GM21737 (cell line): ENCODE results near the gene CD300LG.
"Not testable (repeated sequence)": the region's sequence is repeated elsewhere in the genome, so short reads cannot be mapped to it uniquely, and the experiment has no call there.

Experiments used
- ATAC-seq: cut with Tn5 transposase; IDR thresholded peaks from one replicate; pipeline ENCODE4 v1.9.1; 2021; ENCODE audit warnings: mild to moderate bottlenecking, moderate library complexity; ENCODE audit not compliant: unreplicated experiment

CD300LG gene

DNA sequence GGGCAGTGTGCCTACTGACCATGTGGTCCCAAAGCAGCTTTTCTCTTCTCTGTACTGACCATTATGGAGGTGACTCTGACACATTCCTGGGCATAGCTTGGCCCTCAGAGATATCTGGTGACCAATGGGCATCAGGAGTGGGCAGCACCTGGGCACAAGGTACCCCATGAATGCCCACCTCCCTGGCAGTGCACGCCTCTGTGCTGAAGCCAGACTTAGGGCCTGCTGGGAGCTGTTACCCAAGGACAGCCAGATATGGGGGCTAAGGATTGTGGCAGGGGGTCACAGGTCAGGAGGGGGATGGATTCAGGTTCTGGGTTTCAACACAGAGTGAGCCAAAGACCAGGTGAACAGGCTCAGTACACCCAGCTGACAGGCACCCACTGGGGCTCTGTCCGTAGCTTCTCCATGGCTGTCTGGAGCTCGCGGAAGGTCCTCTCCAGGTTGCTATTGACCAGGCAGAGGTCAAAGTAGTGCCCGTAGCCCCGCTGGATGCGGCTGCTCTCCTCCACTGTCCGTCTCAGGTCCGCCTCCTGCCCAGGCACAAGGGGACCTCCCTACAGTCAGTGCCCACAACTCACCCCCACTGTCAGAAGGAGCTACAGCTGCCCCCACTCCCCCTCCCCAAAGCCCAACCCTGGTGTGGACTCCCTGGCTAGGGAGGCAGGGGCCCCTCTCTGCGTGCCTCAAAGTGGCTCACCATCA, 30.6 kb downstream of the CD300LG start:
- no peak for ATAC-seq

DNA sequence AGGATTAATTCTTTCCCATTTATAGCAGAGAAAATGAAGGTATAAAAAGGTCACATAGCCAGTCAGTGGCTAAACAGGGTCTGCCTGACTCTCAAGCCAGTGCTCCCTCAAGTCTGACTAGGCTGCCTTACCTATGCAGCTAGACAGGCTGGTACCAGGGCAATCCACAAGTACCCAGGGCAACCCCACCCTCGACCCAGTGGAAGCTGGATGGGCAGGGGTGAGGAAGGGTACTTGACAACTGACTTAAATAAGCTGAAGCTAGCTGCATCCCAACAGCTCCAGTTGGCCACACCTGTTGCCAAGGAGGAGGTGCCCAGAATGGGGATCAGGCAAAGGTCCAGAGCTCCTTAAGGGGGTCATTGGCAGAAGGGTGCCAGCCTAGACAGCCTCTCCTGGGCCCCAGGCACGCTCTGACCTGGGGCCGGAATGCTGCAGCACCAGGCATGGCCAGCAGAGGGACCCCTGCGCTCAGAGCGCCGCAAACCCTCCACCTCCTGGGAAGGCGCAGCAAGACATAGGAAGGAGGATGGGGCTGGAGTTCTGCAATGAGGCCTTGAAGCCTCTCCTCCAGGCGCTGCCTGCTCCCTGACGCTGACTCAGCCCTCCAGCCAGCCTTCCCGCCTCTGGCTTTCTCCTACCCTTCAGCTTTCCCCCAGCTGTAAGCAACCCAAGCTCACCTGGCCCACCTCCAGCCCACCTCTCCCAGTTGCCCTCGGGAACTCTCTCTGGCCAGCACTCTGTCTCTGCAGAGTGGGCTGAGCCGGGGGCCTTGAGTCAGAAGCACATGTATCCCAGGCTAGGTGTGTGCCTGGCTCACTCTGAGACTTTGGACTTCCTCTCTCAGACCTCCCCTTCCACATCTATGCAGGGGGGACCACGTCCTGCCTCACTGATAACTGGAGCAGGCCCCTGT, 31.5 kb downstream of the CD300LG start:
- peak; percentile 63 for ATAC-seq

DNA sequence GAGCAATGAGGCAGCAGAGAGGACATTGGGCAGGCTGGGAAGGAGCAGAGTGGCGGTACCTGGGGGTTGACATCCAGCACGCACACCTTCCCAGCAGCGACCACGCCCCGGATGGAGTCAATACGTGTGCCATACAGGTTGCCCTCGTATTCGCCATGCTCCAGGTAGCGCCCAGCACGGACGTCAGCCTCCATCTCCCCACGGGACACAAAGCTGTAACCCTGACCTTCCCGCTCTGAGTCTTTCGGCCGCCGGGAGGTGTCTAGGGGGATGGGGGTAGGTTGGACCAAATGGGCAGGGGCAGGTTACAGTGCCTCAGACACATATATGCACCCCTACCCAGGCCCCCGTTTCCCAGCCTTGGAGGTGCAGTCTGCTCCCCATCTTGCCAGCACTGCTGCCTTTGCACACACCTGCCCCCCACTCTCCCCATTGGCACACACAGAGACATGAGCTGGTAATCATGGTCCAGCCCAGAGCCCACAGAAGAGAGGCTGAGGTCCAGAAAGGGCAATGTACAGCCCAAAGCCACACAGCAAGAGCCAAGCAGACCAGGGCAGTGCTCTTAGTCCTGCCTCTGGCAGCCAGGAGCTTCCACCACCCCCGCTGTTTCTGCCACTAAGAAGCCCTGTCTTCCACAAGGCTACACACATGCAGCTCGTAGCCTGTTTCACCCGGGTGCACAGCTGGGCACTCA, 32.9 kb downstream of the CD300LG start:
- ATAC-seq: no peak

DNA sequence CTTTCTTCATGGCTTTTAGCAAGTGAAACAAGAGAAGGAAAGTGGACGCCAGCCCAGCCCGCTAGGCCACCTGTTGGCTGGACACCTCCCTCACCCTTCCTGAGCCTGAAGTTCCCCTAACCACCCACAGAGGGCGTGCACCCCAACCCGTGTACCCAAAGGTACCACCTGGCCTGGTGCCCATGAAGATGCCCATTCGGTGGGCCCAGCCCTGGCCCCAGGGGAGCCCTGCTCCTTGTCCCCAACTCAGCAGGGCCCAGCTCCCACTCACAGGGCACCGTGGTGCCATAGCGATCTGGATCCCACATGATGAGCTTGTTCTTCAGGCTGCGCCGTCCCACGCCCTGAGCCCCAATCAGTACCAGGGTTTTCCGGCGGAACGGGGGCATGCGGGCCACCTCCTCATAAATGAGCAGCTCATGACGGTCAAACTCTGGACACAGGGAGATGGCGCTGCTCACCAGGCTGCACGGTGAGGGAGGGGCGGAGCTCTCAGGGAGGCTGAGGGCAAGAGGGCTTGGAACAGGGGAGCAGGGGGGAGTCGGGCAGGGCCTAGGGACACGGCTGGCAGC, 33.5 kb downstream of the CD300LG start:
- no peak for ATAC-seq

DNA sequence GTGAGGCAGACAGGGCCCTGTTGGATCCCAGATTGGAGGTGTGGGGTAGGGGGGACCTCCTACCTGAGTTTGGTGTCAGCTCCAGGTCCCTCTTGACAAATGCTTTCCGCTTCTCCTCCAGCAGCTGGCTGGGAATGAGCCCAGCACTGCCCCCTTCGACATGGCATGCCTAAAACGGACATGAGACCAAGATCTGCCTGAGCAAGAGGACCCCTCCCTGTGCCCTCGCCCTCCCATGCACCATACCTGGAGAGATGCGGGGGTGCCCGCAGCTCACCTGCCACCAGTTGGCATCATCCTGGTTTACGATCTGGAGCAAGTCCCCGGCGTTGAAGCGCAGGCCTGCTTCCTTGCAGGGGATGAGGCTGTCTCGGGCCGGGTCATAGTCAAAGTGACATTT, 34.2 kb downstream of the CD300LG start:
- ATAC-seq: no peak

DNA sequence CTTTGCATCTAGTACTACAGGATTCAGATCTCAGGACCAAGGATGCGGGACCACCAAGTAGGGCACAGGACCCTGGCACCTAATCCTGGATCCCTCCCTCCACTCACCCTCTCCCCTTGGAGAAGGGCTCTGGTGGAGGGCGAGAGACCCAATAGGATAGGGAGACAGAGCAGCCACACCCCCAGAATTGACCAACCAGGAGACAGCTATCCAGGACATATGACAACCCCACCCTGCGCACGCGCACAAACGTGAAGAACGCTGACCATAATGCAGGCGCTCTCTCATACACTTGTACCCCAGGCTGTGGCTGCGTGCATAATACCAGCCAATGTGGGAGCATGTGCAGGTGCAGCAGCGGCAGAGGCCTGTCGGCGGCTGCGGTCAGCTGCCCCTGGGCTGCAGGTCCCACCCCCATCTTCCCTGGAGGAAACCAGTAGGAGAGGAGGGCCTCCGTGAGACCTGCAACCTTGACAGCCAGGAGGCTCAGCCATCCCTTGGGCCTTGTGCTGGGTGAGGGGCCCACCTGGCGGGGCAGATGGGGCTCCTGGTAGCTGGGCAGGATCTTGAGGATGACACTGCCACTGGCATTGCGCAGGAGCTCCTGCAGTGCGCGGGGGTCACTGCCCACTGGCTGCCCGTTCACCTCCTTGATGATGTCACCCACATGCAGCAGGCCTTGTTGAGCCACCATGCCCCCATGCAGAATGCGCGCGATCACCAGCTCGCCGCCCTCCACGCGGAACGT, 35.0 kb downstream of the CD300LG start:
- no peak for ATAC-seq

DNA sequence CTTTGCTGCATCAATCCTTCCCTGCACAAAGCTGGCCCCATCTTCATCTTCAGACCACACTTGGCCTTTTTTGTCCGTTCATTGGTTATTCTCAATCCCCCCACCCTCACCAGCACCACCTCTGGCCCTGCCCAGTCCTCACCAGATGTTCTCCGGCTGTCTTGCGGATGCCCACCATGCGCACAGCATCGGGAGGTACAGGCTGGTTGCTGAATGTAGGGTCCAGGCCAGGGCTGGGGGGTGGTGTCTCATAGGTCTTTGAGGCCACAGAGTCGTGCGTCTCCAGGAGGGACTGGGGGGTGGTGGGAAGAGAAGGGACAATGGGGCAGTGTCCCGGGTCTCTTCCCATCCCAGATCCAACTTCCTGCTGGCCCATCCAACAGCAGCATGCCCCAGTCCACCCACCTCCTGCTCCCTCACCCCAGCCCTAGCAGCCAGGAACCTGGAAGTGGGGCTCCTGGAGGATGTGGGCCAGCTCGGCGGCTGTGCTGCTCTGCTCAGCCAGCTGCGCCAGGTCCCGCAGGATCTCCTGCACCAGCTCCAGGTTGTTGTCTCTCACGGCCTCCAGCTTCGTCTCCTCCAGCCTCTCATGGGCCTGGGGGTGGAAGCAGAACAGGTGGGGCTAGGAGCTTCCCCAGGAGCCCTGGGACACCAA, 35.9 kb downstream of the CD300LG start:
- ATAC-seq: no peak

DNA sequence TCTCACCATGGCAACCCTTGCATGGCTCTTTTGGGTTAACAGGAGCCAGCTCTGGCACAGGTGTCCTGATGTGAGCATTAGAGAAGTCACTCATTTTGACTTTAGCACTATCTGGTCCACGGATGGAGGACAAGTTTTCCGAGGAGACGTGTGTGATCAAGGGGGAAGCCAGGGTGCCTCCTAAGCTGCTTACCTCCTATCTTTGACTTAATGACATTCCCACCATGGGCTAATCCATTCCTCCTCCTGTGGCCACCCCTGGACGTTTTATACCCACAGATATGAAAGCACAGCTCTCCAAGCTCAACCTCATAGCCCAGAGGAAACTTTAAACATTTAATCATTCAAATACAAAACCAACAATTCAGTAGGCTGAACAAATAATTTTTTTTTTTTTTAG, 41.6 kb downstream of the CD300LG start:
- no peak for ATAC-seq

DNA sequence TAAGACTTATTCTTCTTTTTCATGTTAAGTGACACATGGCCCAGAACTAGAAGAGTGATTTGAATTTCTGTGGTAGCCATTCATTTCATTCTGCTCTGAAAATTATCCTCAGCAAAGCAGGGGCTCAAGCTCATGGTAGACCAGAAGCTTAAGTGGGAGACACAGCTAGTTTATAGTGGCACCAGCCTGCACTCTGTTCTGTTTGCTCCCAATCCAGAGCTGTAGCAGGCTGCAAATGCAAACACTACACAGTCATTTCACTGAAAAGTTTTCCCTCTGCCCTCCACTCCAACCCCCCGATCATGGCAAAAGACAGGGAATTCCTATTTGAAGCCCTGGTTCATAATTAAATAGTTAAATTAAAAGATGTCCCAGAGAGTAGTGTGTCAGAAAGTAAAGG, 43.3 kb downstream of the CD300LG start:
- no peak for ATAC-seq

DNA sequence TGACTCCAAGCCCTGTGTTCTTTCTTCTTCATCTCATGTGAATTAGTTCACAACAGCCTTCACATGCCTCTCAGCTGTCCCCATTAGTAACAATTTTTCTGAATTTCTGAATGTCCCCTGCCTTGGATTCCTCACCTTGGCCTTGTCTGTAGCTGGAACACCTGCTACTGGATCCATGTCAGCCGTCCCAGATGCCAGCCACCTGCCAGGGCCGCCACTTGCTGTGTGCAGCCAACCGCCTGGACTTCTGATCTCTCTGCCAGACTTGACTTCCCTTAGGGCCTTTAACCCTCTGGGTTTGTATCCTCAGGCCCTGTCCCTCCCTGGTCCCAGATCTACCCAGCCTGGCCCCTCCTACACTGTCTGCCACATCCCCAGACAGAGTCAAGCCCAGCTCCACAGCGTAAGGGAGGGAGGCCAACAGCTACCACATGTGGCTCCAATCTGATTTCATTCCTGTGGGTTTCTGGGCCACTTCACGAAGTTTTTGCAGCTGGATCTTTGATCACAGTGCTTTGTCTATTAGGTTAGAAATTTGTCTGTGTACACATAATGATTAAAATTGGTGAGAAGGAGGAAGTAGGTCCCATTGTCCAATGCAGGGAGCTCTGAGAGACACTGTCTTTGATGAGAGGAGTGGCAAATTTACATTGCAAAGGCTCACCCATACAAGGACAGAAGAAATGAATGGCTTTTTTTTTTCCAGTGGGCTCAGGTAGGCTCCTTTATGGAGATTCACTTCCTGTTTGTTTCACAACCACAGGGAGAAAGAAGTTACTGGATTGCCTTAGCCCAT, 45.1 kb downstream of the CD300LG start:
- ATAC-seq: no peak

DNA sequence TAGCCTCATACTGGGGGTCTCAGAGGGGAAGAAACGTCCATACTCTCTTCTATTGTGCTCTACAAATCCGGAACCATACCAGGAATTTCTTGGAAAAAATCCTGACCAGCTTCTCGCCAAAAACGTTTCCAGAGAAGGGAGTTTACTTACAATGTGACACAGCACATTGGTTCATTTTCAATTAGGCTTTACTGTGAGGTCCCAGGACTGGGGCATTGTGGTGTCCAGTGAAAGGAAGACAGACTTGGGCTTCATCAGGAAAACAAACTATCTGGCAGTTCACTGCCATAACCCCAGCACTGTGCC, 45.6 kb downstream of the CD300LG start:
- ATAC-seq: no peak

DNA sequence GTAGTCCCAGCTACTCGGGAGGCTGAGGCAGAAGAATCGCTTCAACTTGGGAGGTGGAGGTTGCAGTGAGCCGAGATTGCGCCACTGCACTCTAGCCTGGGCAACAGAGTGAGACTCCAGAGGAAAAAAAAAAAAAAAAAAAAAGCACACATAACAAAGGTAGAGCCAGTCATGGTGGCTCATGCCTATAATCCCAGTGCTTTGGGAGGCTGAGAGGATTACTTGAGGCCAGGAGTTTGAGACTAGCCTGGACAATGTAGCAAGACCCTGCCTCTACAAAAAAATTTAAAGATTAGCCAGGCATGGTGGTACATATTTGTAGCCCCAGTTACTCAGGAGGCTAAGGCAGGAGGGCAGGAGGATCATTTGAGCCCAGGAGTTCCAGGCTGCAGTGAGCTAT, 47.5 kb downstream of the CD300LG start:
- ATAC-seq: not testable (repeated sequence)

DNA sequence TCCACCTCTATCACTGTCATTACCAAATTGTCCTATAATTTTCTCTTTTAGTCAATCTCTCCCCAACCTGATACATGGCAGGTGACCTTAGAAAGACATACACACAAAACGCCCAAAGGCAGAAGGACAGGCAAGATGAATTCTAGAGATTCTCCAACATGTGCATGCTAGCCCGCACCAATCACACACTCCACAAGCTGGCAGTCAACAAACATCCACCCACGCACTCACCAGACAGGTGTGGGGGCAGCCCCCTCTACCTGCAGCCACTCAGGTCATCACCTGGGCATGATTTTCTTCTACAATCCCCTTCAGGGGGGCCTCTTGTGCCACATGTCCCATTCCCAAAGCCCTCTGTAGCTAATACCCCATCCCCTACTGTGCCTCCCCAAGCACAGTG, 50.9 kb downstream of the CD300LG start:
- no peak for ATAC-seq

DNA sequence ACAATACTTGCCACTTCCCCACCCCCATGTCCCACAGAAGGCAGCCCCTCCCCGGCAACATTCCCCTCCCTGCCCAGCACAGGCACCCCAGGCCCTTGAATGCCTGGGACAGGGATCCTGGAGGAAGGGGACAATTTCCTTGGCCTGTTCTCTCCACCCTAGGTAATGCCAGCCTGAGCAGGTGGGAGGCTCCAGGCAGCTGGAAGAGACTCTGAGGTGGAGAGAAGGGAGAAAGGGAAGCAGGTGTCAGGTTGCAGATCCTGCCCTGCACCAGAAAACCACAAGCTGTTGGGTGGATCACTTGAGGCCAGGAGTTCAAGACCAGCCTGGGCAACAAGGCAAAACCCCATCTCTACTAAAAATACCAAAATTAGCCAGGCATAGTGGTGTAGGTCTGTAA, 51.5 kb downstream of the CD300LG start:
- no peak for ATAC-seq

DNA sequence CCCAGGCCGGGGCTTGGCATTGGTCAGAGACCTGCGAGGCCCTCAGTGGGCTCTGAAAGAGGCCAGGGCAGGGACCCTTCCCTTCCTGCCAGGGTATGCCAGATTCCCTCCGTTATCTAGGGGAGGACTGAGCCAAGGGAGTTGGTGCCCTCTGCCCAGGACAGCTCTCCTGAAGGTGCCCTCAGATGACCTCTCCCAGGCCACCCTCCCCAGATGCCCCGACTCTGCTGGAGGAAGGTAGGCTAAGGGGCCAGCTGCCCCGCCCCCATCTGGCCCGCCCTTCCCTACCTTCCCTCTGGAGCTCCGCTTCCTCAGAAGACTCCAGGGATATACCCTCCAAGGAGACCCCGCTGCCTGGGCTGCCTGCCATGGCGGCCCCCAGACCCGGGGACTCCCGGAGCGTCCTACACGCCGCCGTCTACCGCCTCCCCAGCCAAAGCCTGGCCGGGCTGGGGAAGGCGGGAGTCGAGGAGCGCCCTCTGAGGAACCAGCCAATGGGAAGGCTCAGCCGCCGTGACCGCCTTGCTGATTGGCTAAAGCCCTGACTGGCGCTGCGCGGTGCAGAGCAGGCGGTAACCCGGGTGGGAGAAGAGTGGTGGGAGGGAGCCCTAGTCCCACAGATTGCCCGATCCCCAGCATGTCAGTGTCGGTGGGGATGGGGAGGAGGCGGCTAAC, 53.3 kb downstream of the CD300LG start:
- ATAC-seq: no peak

DNA sequence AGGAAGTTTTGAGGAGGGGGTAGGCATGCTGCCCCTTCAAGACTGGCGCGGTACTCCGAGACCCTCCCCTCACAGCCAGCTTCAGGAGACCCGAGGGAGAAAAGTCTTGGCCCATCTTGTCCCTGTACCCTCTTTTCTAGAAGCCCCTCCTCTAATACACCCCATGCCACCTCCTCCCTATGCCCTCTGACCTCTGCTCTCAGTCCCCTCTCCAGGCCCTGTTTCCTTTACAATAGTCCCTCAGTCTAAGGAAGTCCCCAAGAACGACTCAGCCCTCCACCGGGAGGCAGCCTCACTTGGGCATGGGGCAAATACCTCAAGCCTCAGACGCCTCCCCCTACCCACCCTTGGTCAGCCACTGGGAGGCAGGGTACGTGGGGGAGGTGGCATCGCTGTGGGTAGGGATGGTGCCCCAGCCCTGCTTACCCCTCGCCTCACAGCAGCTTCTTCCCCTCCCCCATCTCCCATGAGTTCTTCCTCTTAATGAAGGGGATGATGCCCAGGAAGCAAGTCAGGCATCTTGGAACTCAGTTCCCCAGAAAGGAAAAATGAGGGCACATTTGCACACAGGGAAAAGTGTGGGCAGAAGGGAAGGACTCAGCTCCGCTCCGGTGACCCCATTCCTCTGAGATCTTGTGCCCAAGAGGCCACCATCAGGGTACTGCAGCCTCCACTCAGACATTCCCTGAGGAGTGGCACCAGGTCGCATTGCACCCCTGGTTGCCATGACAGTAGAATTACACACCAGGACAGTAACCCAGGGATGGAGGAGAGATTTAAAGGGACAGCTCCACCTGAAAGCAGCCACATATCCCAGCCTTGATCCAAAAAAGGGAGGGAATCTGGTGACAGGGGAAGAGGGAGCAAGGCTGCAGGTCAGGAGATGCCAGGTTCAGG, 54.1 kb downstream of the CD300LG start:
- ATAC-seq: no peak

DNA sequence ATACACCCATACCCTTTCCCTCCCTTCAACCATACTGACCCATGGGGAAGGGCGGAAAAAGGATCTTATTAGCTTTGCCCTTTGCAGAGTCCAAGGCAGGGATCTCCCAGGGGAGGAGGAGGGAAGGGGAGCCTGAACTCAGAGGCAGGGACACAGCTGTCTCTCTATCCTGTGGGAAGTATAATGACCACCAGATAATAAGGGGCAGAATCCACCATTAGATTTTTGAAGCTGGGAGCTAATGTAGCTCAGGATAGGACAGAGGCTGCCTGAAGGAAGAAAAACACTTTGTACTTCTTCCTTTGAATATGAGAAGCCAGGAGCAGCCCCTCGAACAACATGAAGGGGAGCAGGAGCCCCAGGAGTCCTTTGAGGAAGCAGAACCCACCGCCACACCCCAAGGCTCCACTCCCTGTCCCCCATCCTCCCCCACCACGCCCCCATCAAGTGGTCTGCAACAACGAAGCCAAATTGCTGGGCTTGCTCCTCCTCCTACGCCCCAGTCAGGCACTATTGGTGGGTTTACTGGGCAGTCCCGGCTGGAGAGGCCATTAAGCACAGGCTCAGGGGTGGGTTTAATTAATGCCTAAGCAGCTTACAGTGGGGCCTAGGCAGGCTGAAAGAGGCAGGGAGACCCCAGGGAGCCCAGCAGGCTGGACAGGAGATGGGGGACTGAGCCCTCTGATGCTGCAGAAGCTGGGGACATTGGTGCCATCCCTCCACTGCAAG, 55.0 kb downstream of the CD300LG start:
- no peak for ATAC-seq
